ENCODE measurements around the gene ZNF432.

DNA sequence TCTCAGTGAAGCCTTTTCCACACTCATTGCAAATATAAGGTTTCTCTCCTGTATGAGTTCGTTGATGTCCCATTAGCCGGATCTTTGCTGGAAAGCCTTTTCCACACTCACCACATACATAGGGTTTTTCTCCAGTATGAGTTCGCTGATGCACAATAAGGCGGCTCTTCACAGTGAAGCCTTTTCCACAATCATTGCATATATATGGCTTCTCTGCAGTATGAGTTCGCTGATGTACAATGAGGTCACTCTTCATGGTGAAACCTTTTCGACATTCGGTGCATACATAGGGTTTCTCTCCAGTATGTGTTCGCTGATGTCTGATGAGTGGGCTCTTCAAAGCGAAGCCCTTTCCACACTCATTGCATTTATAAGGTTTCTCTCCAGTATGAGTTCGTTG lies 55.2 kb downstream of the ZNF432 start:
- TF ChIP-seq, protein P1, sequence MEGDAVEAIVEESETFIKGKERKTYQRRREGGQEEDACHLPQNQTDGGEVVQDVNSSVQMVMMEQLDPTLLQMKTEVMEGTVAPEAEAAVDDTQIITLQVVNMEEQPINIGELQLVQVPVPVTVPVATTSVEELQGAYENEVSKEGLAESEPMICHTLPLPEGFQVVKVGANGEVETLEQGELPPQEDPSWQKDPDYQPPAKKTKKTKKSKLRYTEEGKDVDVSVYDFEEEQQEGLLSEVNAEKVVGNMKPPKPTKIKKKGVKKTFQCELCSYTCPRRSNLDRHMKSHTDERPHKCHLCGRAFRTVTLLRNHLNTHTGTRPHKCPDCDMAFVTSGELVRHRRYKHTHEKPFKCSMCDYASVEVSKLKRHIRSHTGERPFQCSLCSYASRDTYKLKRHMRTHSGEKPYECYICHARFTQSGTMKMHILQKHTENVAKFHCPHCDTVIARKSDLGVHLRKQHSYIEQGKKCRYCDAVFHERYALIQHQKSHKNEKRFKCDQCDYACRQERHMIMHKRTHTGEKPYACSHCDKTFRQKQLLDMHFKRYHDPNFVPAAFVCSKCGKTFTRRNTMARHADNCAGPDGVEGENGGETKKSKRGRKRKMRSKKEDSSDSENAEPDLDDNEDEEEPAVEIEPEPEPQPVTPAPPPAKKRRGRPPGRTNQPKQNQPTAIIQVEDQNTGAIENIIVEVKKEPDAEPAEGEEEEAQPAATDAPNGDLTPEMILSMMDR (IDR thresholded peaks at IDR 0.05; ENCODE audit: low read length) = no peak
- no peak for TF ChIP-seq EZH2 (IDR thresholded peaks at IDR 0.05; ENCODE audit: borderline replicate concordance, low read length)
